MM.1S (cell line): Measurements from ENCODE around the gene C1QTNF7.

Experiments used
- DNase-seq: peaks from one replicate; pipeline ENCODE4 v3.0.0-alpha.2; 2015
- H2AFZ ChIP-seq: fragments of 300-600 bp; sonication (generic); 2 replicates; pipeline ENCODE4 v1.6.0; 2016; ENCODE audit warnings: antibody characterized with exemption, low read length
- H3F3A ChIP-seq: fragments of 300-600 bp; sonication (generic); 2 replicates; pipeline ENCODE4 v1.6.1; 2016; ENCODE audit warnings: mild to moderate bottlenecking, antibody characterized with exemption, low read length, moderate library complexity, mixed read lengths; ENCODE audit not compliant: insufficient read depth
- H3K27ac ChIP-seq: fragments of 300-600 bp; sonication (generic); 2 replicates; pipeline ENCODE4 v1.5.1; 2016; ENCODE audit warnings: mild to moderate bottlenecking, low read length
- H3K27me3 ChIP-seq: fragments of 300-600 bp; sonication (generic); replicated peaks from 2 replicates; pipeline ENCODE4 v1.6.0; 2016; ENCODE audit warnings: low read length; ENCODE audit not compliant: insufficient read depth
- H3K36me3 ChIP-seq: fragments of 300-600 bp; sonication (generic); replicated peaks from 2 replicates; pipeline ENCODE4 v1.6.1; 2016; ENCODE audit warnings: mild to moderate bottlenecking, low read length, mixed read lengths; ENCODE audit not compliant: insufficient read depth
- H3K4me1 ChIP-seq: fragments of 300-600 bp; sonication (generic); 2 replicates; pipeline ENCODE4 v1.6.1; 2016; ENCODE audit warnings: low read length, mixed read lengths
- H3K4me2 ChIP-seq: fragments of 300-600 bp; sonication (generic); 2 replicates; pipeline ENCODE4 v1.6.0; 2016; ENCODE audit warnings: low read depth, low read length
- H3K4me3 ChIP-seq: fragments of 300-600 bp; sonication (generic); 2 replicates; pipeline ENCODE4 v1.5.1; 2016; ENCODE audit warnings: low read length, mixed read lengths
- H3K79me2 ChIP-seq: fragments of 300-600 bp; sonication (generic); 2 replicates; pipeline ENCODE4 v1.6.1; 2016; ENCODE audit warnings: mixed run types, low read length, mixed read lengths
- H3K9ac ChIP-seq: fragments of 300-600 bp; sonication (generic); 2 replicates; pipeline ENCODE4 v1.6.1; 2016; ENCODE audit warnings: low read length, mixed read lengths
- H3K9me2 ChIP-seq: fragments of 300-600 bp; sonication (generic); replicated peaks from 2 replicates; pipeline ENCODE4 v1.6.1; 2016; ENCODE audit warnings: mild to moderate bottlenecking, low read length, mixed read lengths; ENCODE audit not compliant: insufficient read depth
- H3K9me3 ChIP-seq: fragments of 300-600 bp; sonication (generic); replicated peaks from 2 replicates; pipeline ENCODE4 v1.6.1; 2016; ENCODE audit warnings: mild to moderate bottlenecking, low read length, mixed read lengths; ENCODE audit not compliant: insufficient read depth
- H4K20me1 ChIP-seq: fragments of 300-600 bp; sonication (generic); 2 replicates; pipeline ENCODE4 v1.6.1; 2016; ENCODE audit warnings: mild to moderate bottlenecking, low read length, moderate library complexity, mixed read lengths; ENCODE audit not compliant: insufficient read depth
- EZH2 ChIP-seq: fragments of 300-600 bp; sonication (generic); optimal IDR thresholded peaks from 2 replicates; pipeline ENCODE3; 2017; ENCODE audit warnings: low read depth, mild to moderate bottlenecking, antibody characterized with exemption, low read length, mixed read lengths
- EZH2phosphoT487 ChIP-seq: fragments of 300-600 bp; sonication (generic); IDR thresholded peaks from 2 replicates; pipeline ENCODE4 v1.6.1; 2018; ENCODE audit warnings: antibody characterized with exemption, low read length
- TF ChIP-seq, protein P1 (sequence below): fragments of 300-600 bp; sonication (generic); IDR thresholded peaks from 2 replicates; pipeline ENCODE4 v1.5.1; 2016; ENCODE audit warnings: antibody characterized with exemption, low read length, mixed read lengths

The C1QTNF7 gene

DNA sequence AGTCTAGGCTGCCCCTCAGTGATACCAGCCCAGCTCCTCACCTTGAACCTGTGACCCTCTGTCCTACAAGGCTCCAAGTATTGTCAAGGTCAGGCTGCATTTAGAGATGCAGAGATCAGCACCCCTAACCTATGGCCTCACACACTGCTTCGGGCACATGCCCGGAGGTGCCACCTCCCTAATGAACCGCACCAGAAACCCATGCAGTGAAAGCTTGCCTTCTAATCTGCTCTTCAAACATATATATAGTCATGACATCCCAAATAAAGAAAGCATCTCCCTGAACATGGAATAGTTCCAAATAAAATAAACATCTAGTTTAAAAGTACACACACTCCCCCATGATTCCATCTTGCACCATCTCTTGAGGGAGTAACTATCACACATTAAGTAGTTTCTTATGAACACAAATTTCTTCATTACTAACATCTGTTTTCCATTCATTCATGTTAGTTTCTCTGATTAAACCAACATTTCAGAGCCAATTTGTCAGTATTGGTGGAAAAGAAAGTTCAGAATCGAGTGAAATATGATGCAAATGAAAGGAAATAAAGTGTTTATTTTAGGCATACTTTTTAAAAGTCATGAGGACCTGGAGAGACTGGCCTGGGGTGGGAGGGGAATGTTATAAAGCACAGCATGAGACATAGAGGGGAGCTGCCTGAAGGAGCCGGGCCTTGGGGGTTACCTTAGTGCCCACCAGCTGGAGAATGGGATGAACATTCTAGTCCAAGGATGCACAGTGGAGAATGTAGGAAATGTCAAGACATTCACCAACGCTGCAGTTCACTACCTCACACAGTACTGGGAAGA, 61.0 kb downstream of the C1QTNF7 start:
- H4K20me1 ChIP-seq: no peaks in the 10 kb centered on the region
- no peak overlapping the region for H3K27ac ChIP-seq
- H3K4me3 ChIP-seq: no peak overlapping the region
- no peaks in the 10 kb centered on the region for H3K36me3 ChIP-seq
- no peak overlapping the region for H3K9ac ChIP-seq
- no peaks in the 10 kb centered on the region for H3K27me3 ChIP-seq
- H3K79me2 ChIP-seq: no peaks in the 10 kb centered on the region
- H3K9me3 ChIP-seq: no peaks in the 10 kb centered on the region
- H3K9me2 ChIP-seq: no peaks in the 10 kb centered on the region
- H2AFZ ChIP-seq: no peak overlapping the region
- H3F3A ChIP-seq: no peaks in the 10 kb centered on the region
- H3K4me1 ChIP-seq: no peaks in the 10 kb centered on the region
- no peak for DNase-seq
- no peak overlapping the region for H3K4me2 ChIP-seq
- TF ChIP-seq, protein P1, sequence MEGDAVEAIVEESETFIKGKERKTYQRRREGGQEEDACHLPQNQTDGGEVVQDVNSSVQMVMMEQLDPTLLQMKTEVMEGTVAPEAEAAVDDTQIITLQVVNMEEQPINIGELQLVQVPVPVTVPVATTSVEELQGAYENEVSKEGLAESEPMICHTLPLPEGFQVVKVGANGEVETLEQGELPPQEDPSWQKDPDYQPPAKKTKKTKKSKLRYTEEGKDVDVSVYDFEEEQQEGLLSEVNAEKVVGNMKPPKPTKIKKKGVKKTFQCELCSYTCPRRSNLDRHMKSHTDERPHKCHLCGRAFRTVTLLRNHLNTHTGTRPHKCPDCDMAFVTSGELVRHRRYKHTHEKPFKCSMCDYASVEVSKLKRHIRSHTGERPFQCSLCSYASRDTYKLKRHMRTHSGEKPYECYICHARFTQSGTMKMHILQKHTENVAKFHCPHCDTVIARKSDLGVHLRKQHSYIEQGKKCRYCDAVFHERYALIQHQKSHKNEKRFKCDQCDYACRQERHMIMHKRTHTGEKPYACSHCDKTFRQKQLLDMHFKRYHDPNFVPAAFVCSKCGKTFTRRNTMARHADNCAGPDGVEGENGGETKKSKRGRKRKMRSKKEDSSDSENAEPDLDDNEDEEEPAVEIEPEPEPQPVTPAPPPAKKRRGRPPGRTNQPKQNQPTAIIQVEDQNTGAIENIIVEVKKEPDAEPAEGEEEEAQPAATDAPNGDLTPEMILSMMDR: no peak
- TF ChIP-seq EZH2: no peak
- no peak for TF ChIP-seq EZH2phosphoT487

DNA sequence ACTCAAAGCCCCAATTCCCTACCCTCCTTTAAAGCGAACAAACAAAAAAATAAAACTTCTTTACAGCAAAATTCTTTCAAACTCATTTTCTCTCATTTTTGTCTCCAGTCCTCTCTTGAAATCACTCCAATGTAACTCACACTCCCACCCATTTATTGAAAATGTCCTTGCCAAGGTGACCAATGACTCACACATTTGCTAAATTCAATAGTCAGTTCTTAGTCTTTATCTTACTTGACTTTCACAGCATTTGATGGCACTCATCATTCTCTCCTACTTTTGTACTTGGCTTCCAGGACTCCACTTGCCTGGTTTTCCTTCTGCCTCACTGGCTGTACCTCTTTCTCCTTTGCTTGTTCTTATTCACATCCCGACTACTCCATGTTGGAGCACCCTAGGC, 61.7 kb downstream of the C1QTNF7 start:
- Histone ChIP-seq H3F3A (no peaks in the 10 kb centered on the region), H2AFZ (no peak overlapping the region), H3K9me3 (no peaks in the 10 kb centered on the region), H3K4me2 (no peak overlapping the region), H3K27ac (no peak overlapping the region), H3K4me3 (no peak overlapping the region), H3K79me2 (no peaks in the 10 kb centered on the region), H3K36me3 (no peaks in the 10 kb centered on the region), H3K27me3 (no peaks in the 10 kb centered on the region), H3K9ac (no peak overlapping the region), H4K20me1 (no peaks in the 10 kb centered on the region), H3K9me2 (no peaks in the 10 kb centered on the region), H3K4me1 (no peaks in the 10 kb centered on the region)
- TF ChIP-seq EZH2phosphoT487: no peak
- no peak for TF ChIP-seq EZH2
- TF ChIP-seq, protein P1: no peak
- no peak for DNase-seq

DNA sequence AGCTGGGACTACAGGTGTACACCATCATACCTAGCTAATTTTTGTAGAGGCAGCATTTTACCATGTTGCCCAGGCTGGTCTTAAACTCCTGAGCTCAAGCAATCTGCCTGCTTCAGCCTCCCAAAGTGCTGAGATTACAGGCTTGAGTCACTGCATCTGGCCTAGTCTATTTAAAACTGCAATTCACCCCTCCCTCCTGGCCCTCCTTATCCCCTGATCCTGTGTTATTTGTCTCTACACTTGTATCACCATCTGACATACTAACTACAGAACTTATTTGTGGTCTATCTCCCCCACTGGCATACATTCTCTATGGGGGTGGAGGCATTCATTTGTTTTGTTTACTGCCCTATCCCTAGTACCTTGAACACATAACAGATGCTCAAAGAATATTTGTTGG, 65.6 kb downstream of the C1QTNF7 start:
- Histone ChIP-seq H2AFZ (no peak overlapping the region), H3K36me3 (no peaks in the 10 kb centered on the region), H3K9ac (no peak overlapping the region), H3K4me1 (no peaks in the 10 kb centered on the region), H3K79me2 (no peaks in the 10 kb centered on the region), H3K27me3 (no peaks in the 10 kb centered on the region), H3F3A (no peaks in the 10 kb centered on the region), H3K4me3 (no peak overlapping the region), H3K9me2 (no peaks in the 10 kb centered on the region), H4K20me1 (no peaks in the 10 kb centered on the region), H3K4me2 (no peak overlapping the region), H3K27ac (no peak overlapping the region), H3K9me3 (no peaks in the 10 kb centered on the region)
- DNase-seq: no peak
- TF ChIP-seq EZH2phosphoT487 (no peak), EZH2 (no peak)
- TF ChIP-seq, protein P1: no peak
